HG02759 (cell line): ENCODE data around the gene ANGPTL2.

Source experiments
- ATAC-seq: cut with Tn5 transposase; IDR thresholded peaks from one replicate; pipeline ENCODE4 v1.9.1; 2021; ENCODE audit warnings: mild to moderate bottlenecking, moderate library complexity; ENCODE audit not compliant: unreplicated experiment

Gene ANGPTL2

GRCh38 chr9:127137640-127138360 lies 15.4 kb upstream of the ANGPTL2 start:
- no peak for ATAC-seq

- ATAC-seq: no peak
Measured at GRCh38 chr9:127136880-127137639, 14.6 kb upstream of the ANGPTL2 start.

GRCh38 chr9:127136081-127136879 lies 13.8 kb upstream of the ANGPTL2 start:
- no peak for ATAC-seq

- ATAC-seq: no peak
Measured at GRCh38 chr9:127135056-127135745, 12.8 kb upstream of the ANGPTL2 start.

- no peak for ATAC-seq
Measured at GRCh38 chr9:127133739-127134167, 11.3 kb upstream of the ANGPTL2 start.

GRCh38 chr9:127132921-127133647 lies 10.6 kb upstream of the ANGPTL2 start:
- no peak for ATAC-seq

GRCh38 chr9:127132375-127132774 lies 9.9 kb upstream of the ANGPTL2 start:
- ATAC-seq: no peak

- ATAC-seq: no peak
Measured at GRCh38 chr9:127131871-127132270, 9.4 kb upstream of the ANGPTL2 start.

- no peak for ATAC-seq
Measured at GRCh38 chr9:127130661-127131538, 8.5 kb upstream of the ANGPTL2 start.

GRCh38 chr9:127130235-127130634 lies 7.8 kb upstream of the ANGPTL2 start:
- no peak for ATAC-seq

- no peak for ATAC-seq
Measured at GRCh38 chr9:127129718-127130085, 7.3 kb upstream of the ANGPTL2 start.

GRCh38 chr9:127129073-127129717 lies 6.8 kb upstream of the ANGPTL2 start:
- no peak for ATAC-seq

GRCh38 chr9:127128341-127129072 lies 6.1 kb upstream of the ANGPTL2 start:
- ATAC-seq: no peak

GRCh38 chr9:127126971-127127370 lies 4.5 kb upstream of the ANGPTL2 start:
- no peak for ATAC-seq

GRCh38 chr9:127124792-127125191 lies 2.4 kb upstream of the ANGPTL2 start:
- ATAC-seq: no peak

- ATAC-seq: no peak
Measured at GRCh38 chr9:127124111-127124531, 1.7 kb upstream of the ANGPTL2 start.

- ATAC-seq: no peak
Measured at GRCh38 chr9:127123064-127123890, 842 bp upstream of the ANGPTL2 start.
